Measurements from ENCODE around the gene HS6ST3. TPM values are rescaled to one million over a fixed set of nuclear protein-coding genes. Genes with fewer than 3 reads are reported as not detected.
"Not testable (repeated sequence)": the region's sequence is repeated elsewhere in the genome, so short reads cannot be mapped to it uniquely, and the experiment has no call there.

Gene HS6ST3
- total RNA-seq, 2 donors from 2014 or later: not detected

- no peak for ATAC-seq
- Mint-ChIP-seq H3K9me3 (peaks cover 20 to 22% of the 10 kb centered on the region in 2 donors), H3K36me3 (no peaks in the 10 kb centered on the region), H3K27ac (no peak overlapping the region)
- DNase-seq (ENCODE audit: low spot score in 2 of 2): no peak
Observed at GRCh38 chr13:96500953-96501352, 411.0 kb downstream of the HS6ST3 start.

GRCh38 chr13:96503481-96503880 lies 413.6 kb downstream of the HS6ST3 start:
- ATAC-seq (no peak), DNase-seq (ENCODE audit: low spot score in 2 of 2) (no peak)
- no peak overlapping the region for H3K27ac Mint-ChIP-seq
- no peaks in the 10 kb centered on the region for H3K36me3 Mint-ChIP-seq
- H3K9me3 Mint-ChIP-seq: peaks cover 15 to 16% of the 10 kb centered on the region in 2 donors

DNA sequence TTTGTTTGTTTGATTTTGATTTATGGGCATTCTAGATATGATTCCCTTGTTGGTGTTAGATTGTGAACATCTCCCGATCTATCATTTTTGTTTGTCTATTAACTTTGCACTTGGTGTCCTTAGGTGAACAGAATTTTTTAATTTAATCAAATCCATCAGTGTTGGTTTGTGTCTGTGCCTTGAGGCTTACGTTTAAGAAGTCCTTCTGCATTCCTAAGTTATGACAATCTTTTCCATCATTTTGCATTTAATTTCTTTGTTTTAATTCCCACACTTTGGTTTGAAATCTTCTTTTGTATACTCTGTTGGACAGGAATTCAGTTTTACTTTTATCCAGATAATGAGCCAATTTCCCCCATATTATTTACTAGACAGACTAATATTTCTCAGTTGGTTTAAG lies 421.7 kb downstream of the HS6ST3 start:
- H3K27ac Mint-ChIP-seq: no peak overlapping the region
- H3K9me3 Mint-ChIP-seq: peaks cover 0 to 14% of the 10 kb centered on the region in 2 donors
- ATAC-seq (no peak), DNase-seq (ENCODE audit: low spot score in 2 of 2) (no peak)
- H3K36me3 Mint-ChIP-seq: no peaks in the 10 kb centered on the region

DNA sequence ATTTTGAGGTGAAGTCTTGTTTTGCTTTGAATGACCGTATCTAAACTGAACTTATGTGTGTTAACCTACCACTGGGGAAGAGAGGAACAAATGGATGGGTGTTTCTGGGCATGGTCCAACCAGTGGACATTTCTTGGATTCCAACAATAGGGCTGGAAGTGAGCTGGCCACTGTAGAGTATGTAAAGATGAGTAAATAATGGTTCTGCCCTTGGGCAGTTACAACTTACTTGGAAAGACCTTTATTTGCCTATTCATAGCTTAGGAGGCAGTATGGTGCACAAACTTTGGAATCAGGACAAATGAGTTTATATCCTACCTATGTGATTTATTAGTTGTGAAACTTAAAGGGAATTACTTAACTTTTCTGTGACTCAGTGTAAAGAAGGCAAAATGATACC lies 429.5 kb downstream of the HS6ST3 start:
- no peak for DNase-seq (ENCODE audit: low spot score in 2 of 2)
- Mint-ChIP-seq H3K27ac (no peak overlapping the region), H3K36me3 (peaks cover 0 to 6% of the 10 kb centered on the region in 2 donors), H3K9me3 (peaks cover 14 to 30% of the 10 kb centered on the region in 2 donors)
- no peak for ATAC-seq

DNA sequence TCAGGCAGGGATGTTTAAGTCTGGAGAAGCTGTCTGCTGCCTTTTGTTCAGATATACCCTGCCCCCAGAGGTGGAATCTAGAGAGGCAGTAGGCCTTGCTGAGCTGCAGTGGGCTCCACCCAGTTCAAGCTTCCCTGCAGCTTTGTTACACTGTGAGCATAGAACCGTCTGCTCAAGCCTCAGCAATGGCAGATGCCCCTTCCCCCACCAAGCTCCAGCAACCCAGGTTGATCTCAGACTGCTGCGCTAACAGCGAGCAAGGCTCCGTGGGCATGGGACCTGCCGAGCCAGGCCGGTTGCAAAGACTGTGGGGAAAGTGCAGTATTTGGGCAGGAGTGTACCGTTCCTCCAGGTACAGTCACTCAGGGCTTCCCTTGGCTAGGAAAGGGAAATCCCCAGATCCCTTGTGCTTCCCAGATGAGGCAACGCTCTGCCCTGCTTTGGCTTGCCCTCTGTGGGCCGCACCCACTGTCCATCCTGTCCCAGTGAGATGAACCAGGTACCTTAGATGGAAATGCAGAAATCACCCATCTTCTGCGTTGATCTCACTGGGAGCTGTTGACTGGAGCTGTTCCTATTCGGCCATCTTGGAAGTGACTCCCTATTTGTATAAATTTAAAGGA lies 434.6 kb downstream of the HS6ST3 start:
- not testable (repeated sequence) for DNase-seq (ENCODE audit: low spot score in 2 of 2); ATAC-seq; H3K36me3 Mint-ChIP-seq; H3K27ac Mint-ChIP-seq
- H3K9me3 Mint-ChIP-seq: peaks cover 19 to 29% of the 10 kb centered on the region in 2 donors

DNA sequence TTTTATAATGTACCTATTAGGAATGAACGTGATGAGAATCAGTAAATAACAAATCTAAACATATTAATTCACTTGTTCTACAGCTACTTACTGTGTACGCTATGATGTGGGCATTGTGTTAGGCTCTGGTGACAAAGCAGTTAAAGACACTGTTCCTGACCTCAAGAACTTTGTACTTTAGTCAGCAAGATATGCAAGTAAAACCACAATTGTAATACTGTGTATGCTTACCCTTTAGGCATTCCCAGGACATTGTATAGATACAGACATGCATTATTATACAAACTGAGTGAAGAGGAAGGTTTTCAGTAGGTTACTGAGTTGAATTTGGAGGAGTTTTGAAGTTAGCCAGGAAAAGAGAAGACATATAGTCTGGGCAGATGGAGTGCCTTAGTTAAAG lies 435.8 kb downstream of the HS6ST3 start:
- DNase-seq (ENCODE audit: low spot score in 2 of 2): no peak
- ATAC-seq: no peak
- Mint-ChIP-seq H3K27ac (no peak overlapping the region), H3K36me3 (peaks cover 0 to 6% of the 10 kb centered on the region in 2 donors), H3K9me3 (peaks cover 21 to 23% of the 10 kb centered on the region in 2 donors)

- Mint-ChIP-seq H3K36me3 (peaks cover 0 to 6% of the 10 kb centered on the region in 2 donors), H3K27ac (no peak overlapping the region), H3K9me3 (peaks cover 14 to 19% of the 10 kb centered on the region in 2 donors)
- no peak for ATAC-seq
- no peak for DNase-seq (ENCODE audit: low spot score in 2 of 2)
Observed at GRCh38 chr13:96527497-96527896, 437.6 kb downstream of the HS6ST3 start.

DNA sequence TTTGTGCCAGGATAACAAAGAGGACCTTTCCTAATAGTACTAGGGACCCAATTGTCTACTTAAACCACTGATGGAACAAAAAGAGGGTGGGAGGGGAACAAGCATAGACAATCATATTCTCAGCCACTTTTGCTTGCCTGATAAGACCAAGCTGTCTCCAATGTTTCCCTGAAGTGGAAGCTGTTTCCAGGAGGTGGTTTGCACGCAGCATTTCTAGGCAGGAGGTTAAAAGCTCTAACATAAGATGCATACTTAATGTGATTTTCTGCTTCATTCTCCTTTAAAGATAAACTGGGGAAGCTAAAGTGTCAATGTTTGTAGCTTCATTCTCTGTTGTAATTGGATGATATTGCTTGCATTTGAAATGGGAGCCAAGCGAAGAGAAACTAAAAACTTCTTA lies 442.9 kb downstream of the HS6ST3 start:
- no peak overlapping the region for H3K27ac Mint-ChIP-seq
- H3K36me3 Mint-ChIP-seq: no peaks in the 10 kb centered on the region
- H3K9me3 Mint-ChIP-seq: peaks cover 3 to 15% of the 10 kb centered on the region in 2 donors
- no peak for DNase-seq (ENCODE audit: low spot score in 2 of 2)
- ATAC-seq: no peak

- no peaks in the 10 kb centered on the region for H3K36me3 Mint-ChIP-seq
- H3K9me3 Mint-ChIP-seq: peaks cover 3 to 15% of the 10 kb centered on the region in 2 donors
- H3K27ac Mint-ChIP-seq: no peak overlapping the region
Observed at GRCh38 chr13:96533408-96533807, 443.5 kb downstream of the HS6ST3 start.

DNA sequence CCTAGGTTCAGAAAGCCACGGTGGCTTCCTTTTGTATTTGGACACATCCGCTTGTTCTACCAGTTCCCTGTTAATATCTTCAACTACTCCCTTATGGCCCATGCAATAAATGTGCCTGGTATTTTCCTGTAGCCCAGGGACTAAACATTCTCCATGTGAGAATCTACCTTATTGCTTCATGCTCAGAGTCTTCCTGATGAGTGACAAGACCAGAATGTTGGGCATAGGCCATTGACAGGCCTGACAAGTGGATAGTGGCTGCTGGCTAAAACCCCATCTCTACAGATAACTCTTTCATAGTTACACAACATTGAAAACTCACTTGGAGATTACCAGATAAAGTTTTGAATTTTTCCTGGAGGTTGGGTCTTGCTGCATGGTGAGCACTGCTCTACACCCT lies 449.9 kb downstream of the HS6ST3 start:
- DNase-seq (ENCODE audit: low spot score in 2 of 2) (no peak), ATAC-seq (no peak)
- Mint-ChIP-seq H3K27ac (no peak overlapping the region), H3K36me3 (no peaks in the 10 kb centered on the region), H3K9me3 (peaks cover 2 to 5% of the 10 kb centered on the region in 2 donors)

More at GRCh38 chr13:96533408-96533807, 443.5 kb downstream of the HS6ST3 start:
- ATAC-seq (no peak), DNase-seq (ENCODE audit: low spot score in 2 of 2) (no peak)

DNA sequence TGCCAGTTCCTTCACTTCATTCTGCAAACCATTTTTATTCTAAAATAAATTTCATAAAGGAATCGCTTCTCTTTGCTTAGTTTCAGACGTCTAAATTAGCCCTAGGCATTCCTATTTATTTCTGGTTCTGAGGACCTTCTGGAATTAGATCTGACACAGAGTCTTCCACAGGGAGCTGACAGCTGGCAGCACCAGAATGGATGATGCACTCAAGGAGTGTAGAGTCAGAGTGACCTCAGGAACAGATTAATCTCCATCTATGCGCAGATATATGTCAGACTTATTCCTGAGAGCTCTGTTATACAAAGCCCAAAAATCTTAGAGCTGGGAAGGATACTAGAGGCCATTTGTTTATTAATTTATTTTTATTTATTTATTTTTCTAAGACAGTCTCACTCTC lies 450.8 kb downstream of the HS6ST3 start:
- Mint-ChIP-seq H3K36me3 (no peaks in the 10 kb centered on the region), H3K27ac (no peak overlapping the region), H3K9me3 (peaks cover 2 to 5% of the 10 kb centered on the region in 2 donors)
- no peak for ATAC-seq
- DNase-seq (ENCODE audit: low spot score in 2 of 2): no peak

- no peak overlapping the region for H3K27ac Mint-ChIP-seq
- peaks cover 2 to 5% of the 10 kb centered on the region in 2 donors for H3K9me3 Mint-ChIP-seq
- ATAC-seq (no peak), DNase-seq (ENCODE audit: low spot score in 2 of 2) (no peak)
- no peaks in the 10 kb centered on the region for H3K36me3 Mint-ChIP-seq
Observed at GRCh38 chr13:96542986-96543385, 453.1 kb downstream of the HS6ST3 start.

DNA sequence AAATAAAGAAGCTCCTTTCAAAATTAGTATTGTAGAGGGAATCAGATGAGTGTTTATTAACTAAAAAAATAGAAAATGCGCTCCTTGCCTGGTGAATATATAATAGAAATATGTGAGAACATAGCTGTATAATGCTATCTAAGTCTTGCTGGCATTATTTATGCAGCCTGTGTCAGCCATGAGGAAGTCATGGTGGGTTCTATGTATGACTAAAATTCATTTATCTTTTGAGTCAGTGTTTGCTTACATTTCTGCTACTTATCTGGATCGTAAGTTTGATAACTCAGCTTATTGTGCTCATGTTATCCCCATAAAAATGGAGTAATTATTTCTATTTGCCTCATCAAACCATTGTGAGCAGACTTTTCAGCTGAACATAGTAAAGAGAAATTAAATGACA lies 455.1 kb downstream of the HS6ST3 start:
- no peak for ATAC-seq
- no peak for DNase-seq (ENCODE audit: low spot score in 2 of 2)
- Mint-ChIP-seq H3K27ac (no peak overlapping the region), H3K36me3 (no peaks in the 10 kb centered on the region), H3K9me3 (peaks cover 10 to 11% of the 10 kb centered on the region in 2 donors)

GRCh38 chr13:96546463-96546862 lies 456.6 kb downstream of the HS6ST3 start:
- H3K27ac Mint-ChIP-seq: no peak overlapping the region
- H3K9me3 Mint-ChIP-seq: peaks cover 5 to 12% of the 10 kb centered on the region in 2 donors
- DNase-seq (ENCODE audit: low spot score in 2 of 2) (no peak), ATAC-seq (no peak)
- no peaks in the 10 kb centered on the region for H3K36me3 Mint-ChIP-seq

DNA sequence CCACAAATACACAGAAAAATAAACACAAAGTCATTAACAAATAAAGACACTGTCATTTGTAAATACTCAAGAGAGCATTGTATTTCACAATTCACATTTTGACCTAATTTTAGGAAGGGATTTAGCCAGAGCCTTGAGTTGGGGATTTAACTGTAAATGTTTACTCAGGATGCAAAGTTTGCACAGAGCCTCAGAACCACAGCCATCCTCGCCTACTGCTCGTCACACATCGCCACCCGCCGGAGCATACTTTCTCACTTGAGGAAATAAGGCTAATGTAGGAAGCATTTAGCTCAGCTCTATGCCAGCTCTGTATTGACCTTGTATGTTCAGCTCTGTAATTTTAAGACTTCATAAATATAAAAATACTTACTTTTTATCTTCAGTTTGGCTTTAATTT lies 461.6 kb downstream of the HS6ST3 start:
- DNase-seq (ENCODE audit: low spot score in 2 of 2) (no peak), ATAC-seq (no peak)
- Mint-ChIP-seq H3K36me3 (no peaks in the 10 kb centered on the region), H3K9me3 (peaks cover 23 to 24% of the 10 kb centered on the region in 2 donors), H3K27ac (no peak overlapping the region)

DNA sequence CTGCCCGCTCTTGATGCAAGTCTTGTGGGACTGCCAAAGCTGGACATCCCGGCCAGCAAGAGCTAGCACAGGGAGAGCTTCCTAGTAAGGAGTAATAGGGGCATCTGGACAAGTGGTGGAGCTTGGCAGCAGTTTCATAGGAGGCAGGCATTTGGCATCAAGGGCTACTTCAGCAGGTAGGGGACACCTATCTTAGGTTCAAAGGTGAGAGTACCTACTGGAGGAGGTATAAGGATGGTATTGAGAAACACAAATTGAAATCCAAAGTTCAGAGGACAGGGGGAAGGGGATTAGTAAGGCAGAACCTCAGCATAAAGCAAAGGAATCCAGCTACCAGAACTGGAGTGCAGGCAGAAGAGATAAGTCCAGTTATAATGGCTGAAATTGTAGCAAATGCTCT lies 462.7 kb downstream of the HS6ST3 start:
- DNase-seq (ENCODE audit: low spot score in 2 of 2) (no peak), ATAC-seq (no peak)
- H3K36me3 Mint-ChIP-seq: no peaks in the 10 kb centered on the region
- H3K27ac Mint-ChIP-seq: no peak overlapping the region
- H3K9me3 Mint-ChIP-seq: peaks cover 23 to 24% of the 10 kb centered on the region in 2 donors

GRCh38 chr13:96553796-96554195 lies 463.9 kb downstream of the HS6ST3 start:
- DNase-seq (ENCODE audit: low spot score in 2 of 2) (no peak), ATAC-seq (no peak)
- no peak overlapping the region for H3K27ac Mint-ChIP-seq
- peaks cover 18 to 19% of the 10 kb centered on the region in 2 donors for H3K9me3 Mint-ChIP-seq
- H3K36me3 Mint-ChIP-seq: no peaks in the 10 kb centered on the region

DNA sequence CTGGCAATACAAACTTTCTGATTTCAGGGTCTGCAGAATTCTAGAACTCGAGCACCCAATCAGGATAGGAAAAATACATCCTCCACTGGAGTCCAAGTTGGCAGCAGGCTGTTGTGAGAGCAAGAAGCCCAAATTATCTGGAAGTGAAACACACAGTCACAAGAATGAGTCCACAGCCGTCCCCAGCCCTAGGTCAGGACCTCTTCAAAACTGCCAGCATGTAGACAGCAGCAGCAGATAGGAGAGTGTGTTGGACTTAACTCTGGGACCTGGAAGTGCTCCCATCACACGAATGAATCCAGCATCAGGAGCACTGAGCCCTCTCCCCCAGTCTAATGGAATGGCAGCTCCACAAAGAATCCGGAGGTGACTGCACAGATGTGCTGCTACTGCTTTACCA lies 483.7 kb downstream of the HS6ST3 start:
- Mint-ChIP-seq H3K36me3 (peaks cover 0 to 10% of the 10 kb centered on the region in 2 donors), H3K9me3 (peaks cover 12 to 13% of the 10 kb centered on the region in 2 donors), H3K27ac (no peak overlapping the region)
- no peak for DNase-seq (ENCODE audit: low spot score in 2 of 2)
- ATAC-seq: no peak
